ENCODE results near the gene NAPSA. TPM values are rescaled to one million over a fixed set of nuclear protein-coding genes. Genes with fewer than 3 reads are reported as not detected.

Gene NAPSA
- total RNA-seq, 2 donors from 2014 or later = 1.8 to 2.3 TPM

GRCh38 chr19:50322234-50322633 lies 43.2 kb downstream of the NAPSA start:
- Histone ChIP-seq H3K4me3 (no peak overlapping the region), H3K36me3 (replicated peaks in 1 of 2; ENCODE audit: insufficient read depth in 1 of 2, low read depth in 2 of 2) (no peaks in the 10 kb centered on the region), H3K9me3 (no peaks in the 10 kb centered on the region), H3K27ac (no peak overlapping the region), H3K27me3 (no peaks in the 10 kb centered on the region), H3K4me1 (peaks cover 20% of the 10 kb centered on the region)
- TF ChIP-seq CTCF (IDR thresholded peaks at IDR 0.05) (no peak), POLR2A (IDR thresholded peaks at IDR 0.05) (no peak)
- no peak for ATAC-seq
- intact Hi-C loops (cut with DNase I) = no loop called here
- no peak for DNase-seq
- WGBS, 2 donors = 84 to 89% methylated on average over 12 of the region's 12 CpGs

DNA sequence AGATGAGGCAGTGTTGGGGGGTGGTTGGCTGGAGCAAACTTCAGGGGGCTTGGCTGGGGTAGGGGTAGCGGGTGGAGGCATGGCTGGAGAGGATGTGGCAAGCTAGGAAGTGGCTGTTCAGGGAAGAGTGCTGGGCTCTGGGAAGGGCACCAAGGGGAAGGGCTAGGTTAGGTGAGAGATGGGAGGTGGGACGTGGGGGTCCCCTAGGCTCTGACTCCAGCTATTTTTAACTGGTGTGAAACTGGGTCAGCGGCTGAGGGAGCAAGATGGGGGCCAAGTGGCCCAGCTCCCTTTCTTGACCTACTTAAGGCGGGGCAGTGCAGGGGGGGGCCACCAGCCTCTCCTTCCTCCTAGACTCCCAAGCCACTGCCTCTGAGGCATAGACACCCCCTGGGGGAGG lies 43.6 kb downstream of the NAPSA start:
- TF ChIP-seq POLR2A (IDR thresholded peaks at IDR 0.05) (no peak), CTCF (IDR thresholded peaks at IDR 0.05) (no peak)
- H3K9me3 ChIP-seq = no peaks in the 10 kb centered on the region
- H3K27me3 ChIP-seq = no peaks in the 10 kb centered on the region
- intact Hi-C loops (cut with DNase I) = no loop called here
- DNase-seq (no peak), ATAC-seq (no peak)
- no peak overlapping the region for H3K4me3 ChIP-seq
- no peaks in the 10 kb centered on the region for H3K36me3 ChIP-seq (replicated peaks in 1 of 2; ENCODE audit: insufficient read depth in 1 of 2, low read depth in 2 of 2)
- H3K27ac ChIP-seq = no peak overlapping the region
- H3K4me1 ChIP-seq = peaks cover 16% of the 10 kb centered on the region
- 91 to 95% methylated on average over 4 of the region's 4 CpGs for WGBS, 2 donors

DNA sequence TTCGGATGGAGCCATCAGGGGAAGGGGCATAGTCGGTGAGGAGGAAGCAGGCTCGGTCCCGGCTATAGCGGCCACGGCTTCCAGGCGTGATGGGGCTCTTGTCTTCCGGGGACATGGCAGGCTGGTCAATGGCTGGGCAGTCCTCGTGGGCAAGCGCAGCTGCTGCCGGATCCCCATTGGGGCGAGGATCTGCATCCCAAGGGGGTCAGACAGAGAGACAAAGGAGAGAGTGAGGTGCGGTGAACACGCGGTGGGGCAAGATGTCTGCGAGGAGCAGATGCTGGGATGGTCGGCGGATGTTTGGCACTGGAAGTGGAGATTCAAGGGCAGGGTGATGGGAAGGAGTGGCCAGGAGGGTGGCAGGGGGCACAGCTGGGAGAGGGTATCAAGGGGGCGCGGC lies 44.8 kb downstream of the NAPSA start:
- WGBS, 2 donors = 88 to 91% methylated on average over 18 to 20 of the region's 20 CpGs
- intact Hi-C loops (cut with DNase I) = no loop called here
- peaks cover 4% of the 10 kb centered on the region for H3K4me1 ChIP-seq
- H3K27me3 ChIP-seq = no peaks in the 10 kb centered on the region
- DNase-seq (no peak), ATAC-seq (no peak)
- TF ChIP-seq POLR2A (IDR thresholded peaks at IDR 0.05) (no peak), CTCF (IDR thresholded peaks at IDR 0.05) (no peak)
- H3K27ac ChIP-seq = no peak overlapping the region
- H3K4me3 ChIP-seq = no peak overlapping the region
- H3K9me3 ChIP-seq = no peaks in the 10 kb centered on the region
- H3K36me3 ChIP-seq (replicated peaks in 1 of 2; ENCODE audit: insufficient read depth in 1 of 2, low read depth in 2 of 2) = no peaks in the 10 kb centered on the region

- intact Hi-C loops (cut with DNase I) = no loop called here
- Histone ChIP-seq H3K27me3 (peaks cover 0 to 3% of the 10 kb centered on the region in 2 donors), H3K4me3 (no peak overlapping the region), H3K9me3 (no peaks in the 10 kb centered on the region), H3K36me3 (replicated peaks in 1 of 2; ENCODE audit: insufficient read depth in 1 of 2, low read depth in 2 of 2) (no peaks in the 10 kb centered on the region), H3K27ac (no peak overlapping the region), H3K4me1 (no peaks in the 10 kb centered on the region)
- no peak for ATAC-seq
- no peak for DNase-seq
- TF ChIP-seq POLR2A (IDR thresholded peaks at IDR 0.05) (no peak), CTCF (IDR thresholded peaks at IDR 0.05) (no peak)
- WGBS, 2 donors = 92 to 97% methylated on average over 5 to 11 of the region's 12 CpGs
These were observed 45.4 kb downstream of the NAPSA start for GRCh38 chr19:50320051-50320450.

DNA sequence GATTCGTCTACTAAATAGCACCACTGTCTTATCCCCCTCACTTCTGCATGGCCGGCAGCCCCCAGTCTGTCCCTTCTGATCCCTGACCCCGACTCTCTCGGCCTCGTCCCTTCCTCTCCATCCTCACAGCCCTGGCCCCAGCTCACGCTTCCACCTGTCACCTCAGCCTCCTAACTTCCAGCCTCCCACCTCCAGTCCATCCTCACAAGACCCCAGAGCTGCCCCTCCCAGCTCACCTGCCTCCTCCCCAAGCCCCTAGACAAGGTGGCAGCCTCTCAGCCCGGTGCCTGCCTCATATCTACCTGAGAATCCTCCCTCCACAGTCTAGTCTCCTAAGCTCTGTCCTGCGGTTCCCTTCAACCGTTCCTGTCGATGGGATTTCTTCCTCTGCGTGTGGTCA lies 46.3 kb downstream of the NAPSA start:
- no peak overlapping the region for H3K4me3 ChIP-seq
- ATAC-seq = no peak
- DNase-seq = no peak
- H3K36me3 ChIP-seq (replicated peaks in 1 of 2; ENCODE audit: insufficient read depth in 1 of 2, low read depth in 2 of 2) = no peaks in the 10 kb centered on the region
- WGBS, 2 donors = 85 to 94% methylated on average over 11 of the region's 11 CpGs
- H3K4me1 ChIP-seq = peaks cover 8% of the 10 kb centered on the region
- intact Hi-C loops (cut with DNase I) = no loop called here
- TF ChIP-seq CTCF (IDR thresholded peaks at IDR 0.05) (no peak), POLR2A (IDR thresholded peaks at IDR 0.05) (no peak)
- H3K27ac ChIP-seq = no peak overlapping the region
- no peaks in the 10 kb centered on the region for H3K9me3 ChIP-seq
- H3K27me3 ChIP-seq = peaks cover 0 to 12% of the 10 kb centered on the region in 2 donors
